Measurements from ENCODE around the gene PTPRF. TPM values are rescaled to one million over a fixed set of nuclear protein-coding genes. Genes with fewer than 3 reads are reported as not detected.

Gene PTPRF
- total and polyA plus RNA-seq, 11 donors, result 0.91 to 74.1 (median 5.8) TPM

DNA sequence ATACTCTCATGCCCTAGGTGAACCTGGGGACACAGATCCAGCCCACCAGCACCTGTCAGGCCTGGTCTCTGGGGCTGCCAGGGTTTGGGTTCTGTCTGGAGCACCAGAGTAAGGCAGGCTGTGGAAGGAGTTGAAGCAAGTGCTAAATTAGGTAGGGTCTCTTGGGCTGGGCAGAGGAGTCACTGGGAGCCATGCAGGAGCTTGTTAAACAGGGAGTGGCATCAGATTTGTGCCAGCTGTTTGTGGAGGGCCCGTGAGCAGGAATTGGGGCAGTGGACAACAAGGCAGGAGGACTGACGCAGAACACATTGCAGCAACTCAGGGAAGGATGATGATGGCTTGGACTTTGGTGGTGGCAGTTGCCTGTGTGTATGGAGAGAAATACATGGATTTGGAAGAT lies 56.3 kb downstream of the PTPRF start:
- Histone ChIP-seq H3K27ac (no peak overlapping the region), H3K27me3 (no peaks in the 10 kb centered on the region), H3K4me3 (no peak overlapping the region), H3K4me1 (no peaks in the 10 kb centered on the region), H3K9me3 (no peaks in the 10 kb centered on the region), H3K36me3 (no peaks in the 10 kb centered on the region)
- no peak for TF ChIP-seq POLR2A (IDR thresholded peaks at IDR 0.05)
- no peak for TF ChIP-seq CTCF (IDR thresholded peaks at IDR 0.05)
- ATAC-seq (no peak), DNase-seq (no peak)
- intact Hi-C loops (cut with DNase I), result no loop called here
- WGBS, 4 donors, result 71 to 90% (median 81%) methylated on average over 2 of the region's 2 CpGs

DNA sequence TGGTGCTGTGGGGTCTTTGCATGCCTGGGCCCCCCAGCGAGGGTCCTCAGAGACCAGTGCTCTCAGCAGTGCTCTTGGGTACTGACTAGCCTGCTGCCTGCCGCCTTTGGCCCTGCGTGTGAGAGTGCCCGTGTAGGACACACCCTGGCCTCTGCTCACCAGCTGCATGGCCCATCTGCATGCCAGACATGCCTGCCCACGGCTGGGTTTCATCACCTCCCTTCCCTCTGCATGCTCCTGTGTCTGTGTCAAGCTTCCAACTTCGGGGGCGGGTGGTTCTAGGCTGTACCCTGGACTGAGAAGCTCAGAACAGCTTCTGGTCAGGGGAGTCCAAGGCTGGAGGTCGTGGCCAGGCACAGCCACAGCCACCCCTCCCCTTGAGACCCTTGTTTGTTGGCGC lies 56.9 kb downstream of the PTPRF start:
- peak in 2 of 5 donors; percentile 27 to 42 for DNase-seq
- Histone ChIP-seq H3K4me3 (no peak overlapping the region), H3K27ac (no peak overlapping the region), H3K4me1 (no peaks in the 10 kb centered on the region), H3K27me3 (no peaks in the 10 kb centered on the region), H3K36me3 (no peaks in the 10 kb centered on the region), H3K9me3 (no peaks in the 10 kb centered on the region)
- peak; percentile 19 to 68 (median 36) for ATAC-seq
- intact Hi-C loops (cut with DNase I), result no loop called here
- TF ChIP-seq CTCF (IDR thresholded peaks at IDR 0.05) (no peak), POLR2A (IDR thresholded peaks at IDR 0.05) (no peak)
- WGBS, 4 donors, result 55 to 66% (median 62%) methylated on average over 8 to 9 of the region's 9 CpGs

DNA sequence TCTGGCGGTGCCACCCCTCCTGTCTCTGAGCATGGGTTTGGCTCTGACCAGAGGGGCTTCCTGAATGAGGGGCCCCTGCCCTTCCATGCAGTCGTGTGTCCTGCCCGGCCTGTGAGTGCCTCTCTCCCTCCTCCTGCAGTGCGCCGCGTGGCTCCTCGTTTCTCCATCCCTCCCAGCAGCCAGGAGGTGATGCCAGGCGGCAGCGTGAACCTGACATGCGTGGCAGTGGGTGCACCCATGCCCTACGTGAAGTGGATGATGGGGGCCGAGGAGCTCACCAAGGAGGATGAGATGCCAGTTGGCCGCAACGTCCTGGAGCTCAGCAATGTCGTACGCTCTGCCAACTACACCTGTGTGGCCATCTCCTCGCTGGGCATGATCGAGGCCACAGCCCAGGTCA lies 57.9 kb downstream of the PTPRF start:
- no peaks in the 10 kb centered on the region for H3K4me1 ChIP-seq
- H3K4me3 ChIP-seq, result no peak overlapping the region
- no peak for ATAC-seq
- TF ChIP-seq POLR2A (IDR thresholded peaks at IDR 0.05), result no peak
- no peaks in the 10 kb centered on the region for H3K9me3 ChIP-seq
- no peaks in the 10 kb centered on the region for H3K36me3 ChIP-seq
- H3K27ac ChIP-seq, result no peak overlapping the region
- intact Hi-C loops (cut with DNase I), result no loop called here
- no peak for DNase-seq
- no peaks in the 10 kb centered on the region for H3K27me3 ChIP-seq
- WGBS, 4 donors, result 92 to 97% (median 93%) methylated on average over 12 to 18 of the region's 18 CpGs

DNA sequence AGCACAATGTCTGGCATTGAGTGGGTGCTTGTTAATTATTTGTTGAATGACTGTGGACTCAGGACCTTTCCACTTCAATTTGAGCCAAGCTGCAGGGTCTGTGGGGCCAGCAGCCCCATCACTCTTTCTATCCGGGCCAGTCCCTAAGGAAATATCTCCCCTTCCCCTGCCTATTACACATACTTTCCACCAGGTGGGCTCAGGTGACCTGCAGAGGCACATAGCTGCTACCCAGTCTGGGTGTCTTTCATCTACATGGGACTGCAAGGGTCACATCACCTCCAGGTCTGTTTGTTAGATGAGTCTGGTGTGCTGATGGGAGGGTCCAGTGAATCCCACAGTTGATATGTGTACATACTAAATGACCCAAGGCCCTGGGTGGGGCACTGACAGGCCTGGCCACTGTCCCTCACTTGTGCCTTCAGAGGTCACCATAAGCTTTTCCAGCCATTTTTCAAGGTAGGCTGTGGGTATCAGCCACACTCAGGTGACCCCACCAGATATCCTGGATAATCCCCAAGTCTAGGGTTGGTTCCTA lies 59.8 kb downstream of the PTPRF start:
- Histone ChIP-seq H3K36me3 (no peaks in the 10 kb centered on the region), H3K4me3 (no peak overlapping the region), H3K27ac (no peak overlapping the region), H3K9me3 (no peaks in the 10 kb centered on the region), H3K4me1 (no peaks in the 10 kb centered on the region), H3K27me3 (no peaks in the 10 kb centered on the region)
- TF ChIP-seq POLR2A (IDR thresholded peaks at IDR 0.05) (no peak), CTCF (IDR thresholded peaks at IDR 0.05) (no peak)
- DNase-seq (no peak), ATAC-seq (no peak)
- intact Hi-C loops (cut with DNase I), result no loop called here
- WGBS, 4 donors, result 40 to 78% (median 51%) methylated on average over 1 of the region's 1 CpG

DNA sequence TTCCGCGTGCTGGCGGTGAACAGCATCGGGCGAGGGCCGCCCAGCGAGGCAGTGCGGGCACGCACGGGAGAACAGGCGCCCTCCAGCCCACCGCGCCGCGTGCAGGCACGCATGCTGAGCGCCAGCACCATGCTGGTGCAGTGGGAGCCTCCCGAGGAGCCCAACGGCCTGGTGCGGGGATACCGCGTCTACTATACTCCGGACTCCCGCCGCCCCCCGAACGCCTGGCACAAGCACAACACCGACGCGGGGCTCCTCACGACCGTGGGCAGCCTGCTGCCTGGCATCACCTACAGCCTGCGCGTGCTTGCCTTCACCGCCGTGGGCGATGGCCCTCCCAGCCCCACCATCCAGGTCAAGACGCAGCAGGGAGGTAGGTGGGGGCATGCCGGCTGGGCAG lies 60.5 kb downstream of the PTPRF start:
- WGBS, 4 donors, result 93 to 98% (median 96%) methylated on average over 9 to 39 of the region's 39 CpGs
- no peaks in the 10 kb centered on the region for H3K9me3 ChIP-seq
- H3K36me3 ChIP-seq, result no peaks in the 10 kb centered on the region
- H3K4me3 ChIP-seq, result no peak overlapping the region
- no peaks in the 10 kb centered on the region for H3K27me3 ChIP-seq
- DNase-seq (no peak), ATAC-seq (no peak)
- TF ChIP-seq POLR2A (IDR thresholded peaks at IDR 0.05) (no peak), CTCF (IDR thresholded peaks at IDR 0.05) (no peak)
- no peak overlapping the region for H3K27ac ChIP-seq
- intact Hi-C loops (cut with DNase I), result no loop called here
- no peaks in the 10 kb centered on the region for H3K4me1 ChIP-seq
